Eye (tissue), 1 donor: Measurements from ENCODE around the gene ZNF106.

Source experiments
- DNase-seq: peaks from one replicate; pipeline ENCODE4 v3.0.0-alpha.2; 2015

Gene ZNF106

DNA sequence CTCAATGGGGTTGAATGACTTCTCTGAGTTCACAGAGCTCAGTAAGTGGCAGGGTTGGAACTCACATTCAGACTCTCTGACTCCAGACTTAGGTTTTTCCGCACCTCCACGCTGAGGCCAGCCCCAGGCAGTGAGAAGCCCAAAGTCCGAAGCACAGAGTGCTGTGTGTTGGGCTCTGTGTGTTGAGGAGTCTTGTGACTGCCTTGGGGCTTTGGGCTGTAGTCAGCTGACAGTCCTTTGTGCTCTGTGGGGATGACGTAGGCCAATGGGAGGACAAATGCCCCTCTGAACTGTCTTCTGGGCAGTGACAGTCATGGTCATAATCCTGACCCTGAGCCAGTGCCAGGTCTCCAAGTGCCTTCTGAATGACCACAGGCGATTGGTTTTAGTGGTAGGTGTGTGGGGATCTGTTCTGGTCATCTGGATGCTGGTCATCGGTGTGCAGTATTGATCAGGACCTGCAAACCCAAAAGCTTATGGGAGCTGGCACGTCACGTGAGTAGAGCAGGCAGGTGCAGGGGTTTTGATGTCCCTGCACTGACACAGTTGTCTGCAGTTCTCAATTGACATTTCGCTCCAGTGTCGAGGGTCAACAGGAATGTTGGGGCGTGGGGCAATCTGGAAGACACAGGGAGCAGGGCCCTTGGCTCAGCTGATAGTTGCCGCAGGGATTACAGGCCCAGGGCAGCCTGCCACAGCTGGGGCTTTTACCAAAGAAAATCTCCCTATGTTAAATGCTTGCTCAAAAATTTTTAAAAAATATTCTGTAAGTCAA lies 86.3 kb downstream of the ZNF106 start:
- peak; percentile 19 for DNase-seq

GRCh38 chr15:42403389-42403788 lies 87.6 kb downstream of the ZNF106 start:
- DNase-seq: no peak

- no peak for DNase-seq
These were observed 88.3 kb downstream of the ZNF106 start for GRCh38 chr15:42402455-42403205.

DNA sequence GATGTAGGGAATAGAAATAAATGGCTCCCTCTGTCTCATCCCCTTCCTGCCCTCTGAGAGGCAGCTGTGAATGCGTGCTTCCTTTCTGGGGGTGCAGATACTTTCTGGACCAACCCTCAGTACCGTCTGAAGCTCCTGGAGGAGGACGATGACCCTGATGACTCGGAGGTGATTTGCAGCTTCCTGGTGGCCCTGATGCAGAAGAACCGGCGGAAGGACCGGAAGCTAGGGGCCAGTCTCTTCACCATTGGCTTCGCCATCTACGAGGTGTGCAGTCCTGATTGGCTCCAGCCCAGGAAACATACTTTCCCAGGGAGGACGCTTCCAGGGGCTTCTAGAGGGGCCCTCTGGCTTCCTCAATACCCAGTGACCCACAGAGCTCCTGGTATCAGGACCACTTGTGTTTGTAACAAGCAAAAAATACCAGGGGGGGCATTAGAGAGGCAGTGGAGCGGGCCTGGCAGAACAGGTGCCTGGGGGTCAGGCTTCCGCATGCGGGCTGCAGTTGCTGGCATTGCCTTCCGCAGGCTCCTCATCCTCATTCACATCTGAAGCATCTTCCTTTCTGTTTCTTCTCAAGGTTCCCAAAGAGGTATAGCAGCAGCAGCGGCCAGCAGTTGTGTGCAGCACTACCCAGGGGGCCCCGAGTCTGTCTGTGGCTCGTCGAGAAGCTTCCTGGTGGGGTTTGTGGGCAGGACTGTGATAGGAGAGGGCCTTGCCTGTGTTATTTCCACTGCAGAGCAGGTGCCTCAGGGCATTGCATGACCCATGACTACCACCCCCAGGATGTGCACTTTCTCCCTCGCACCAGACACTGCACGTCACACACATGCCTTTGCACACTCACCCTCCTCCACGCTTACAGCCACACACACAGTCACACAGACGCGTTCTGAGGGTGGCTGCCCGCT lies 89.1 kb downstream of the ZNF106 start:
- no peak for DNase-seq

GRCh38 chr15:42395838-42396237 lies 95.1 kb downstream of the ZNF106 start:
- no peak for DNase-seq

DNA sequence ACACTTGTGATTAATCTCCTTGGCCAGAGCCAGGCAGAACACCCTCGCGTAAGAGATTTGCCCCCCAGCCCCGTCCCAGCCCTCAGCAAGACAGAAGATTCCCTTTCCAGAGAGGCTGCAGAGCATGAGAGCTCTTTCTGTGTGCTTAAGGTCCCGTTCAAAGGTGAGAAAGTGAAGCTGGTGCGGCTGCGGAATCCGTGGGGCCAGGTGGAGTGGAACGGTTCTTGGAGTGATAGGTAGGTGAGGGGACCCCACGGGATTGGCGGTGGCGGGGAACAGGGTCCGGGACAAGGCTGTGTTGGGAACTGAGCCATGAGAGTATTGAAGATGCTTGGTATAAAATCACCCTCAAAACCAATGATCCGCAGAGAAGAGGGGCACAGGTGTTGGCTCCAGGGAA lies 96.8 kb downstream of the ZNF106 start:
- DNase-seq: no peak

DNA sequence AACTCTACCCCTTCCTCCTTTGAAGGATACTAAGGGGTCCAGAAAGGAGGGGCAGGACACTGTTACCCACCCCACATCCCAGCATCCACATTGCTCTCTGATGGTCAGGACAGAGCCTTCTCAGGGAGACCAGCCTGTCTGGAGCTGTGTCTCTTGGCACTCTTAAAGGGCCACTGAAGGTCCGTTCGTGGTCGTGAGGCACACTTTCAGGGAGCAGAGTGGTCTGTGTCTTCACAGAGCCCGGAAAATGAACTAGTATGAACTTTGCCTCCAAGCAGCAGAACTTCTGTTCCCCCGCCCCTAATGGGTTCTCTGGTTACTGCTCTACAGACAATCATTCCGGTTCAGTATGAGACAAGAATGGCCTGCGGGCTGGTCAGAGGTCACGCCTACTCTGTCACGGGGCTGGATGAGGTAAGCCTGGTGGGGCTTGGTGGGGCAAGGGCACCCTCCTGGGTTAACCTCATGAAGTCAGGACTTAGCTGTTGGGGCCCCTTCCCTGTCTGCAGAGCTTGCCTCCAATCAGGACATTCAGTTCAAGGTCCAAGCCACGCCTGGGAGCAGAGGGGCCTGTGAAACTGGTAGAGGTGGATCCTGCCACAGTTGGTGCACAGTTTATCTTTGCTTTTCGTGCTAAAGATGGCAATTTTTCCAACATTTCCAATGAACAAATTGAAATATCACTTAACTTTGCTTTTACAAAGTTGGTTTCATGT lies 98.5 kb downstream of the ZNF106 start:
- no peak for DNase-seq

DNA sequence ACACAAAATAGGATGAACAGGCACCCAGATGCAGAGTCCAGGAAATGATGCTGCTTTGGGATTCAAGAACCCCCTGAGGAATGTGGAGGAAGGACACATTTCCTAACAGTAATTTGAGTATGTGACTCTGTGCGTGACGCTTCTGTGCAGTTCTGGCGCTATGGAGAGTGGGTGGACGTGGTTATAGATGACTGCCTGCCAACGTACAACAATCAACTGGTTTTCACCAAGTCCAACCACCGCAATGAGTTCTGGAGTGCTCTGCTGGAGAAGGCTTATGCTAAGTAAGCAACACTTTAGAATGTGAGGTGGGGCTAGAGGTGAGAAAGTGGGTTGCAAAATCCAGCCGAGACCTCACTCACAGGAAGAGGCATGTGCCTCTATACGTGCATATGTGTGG lies 103.3 kb downstream of the ZNF106 start:
- DNase-seq: no peak

GRCh38 chr15:42385980-42386700 lies 104.8 kb downstream of the ZNF106 start:
- DNase-seq: no peak

DNA sequence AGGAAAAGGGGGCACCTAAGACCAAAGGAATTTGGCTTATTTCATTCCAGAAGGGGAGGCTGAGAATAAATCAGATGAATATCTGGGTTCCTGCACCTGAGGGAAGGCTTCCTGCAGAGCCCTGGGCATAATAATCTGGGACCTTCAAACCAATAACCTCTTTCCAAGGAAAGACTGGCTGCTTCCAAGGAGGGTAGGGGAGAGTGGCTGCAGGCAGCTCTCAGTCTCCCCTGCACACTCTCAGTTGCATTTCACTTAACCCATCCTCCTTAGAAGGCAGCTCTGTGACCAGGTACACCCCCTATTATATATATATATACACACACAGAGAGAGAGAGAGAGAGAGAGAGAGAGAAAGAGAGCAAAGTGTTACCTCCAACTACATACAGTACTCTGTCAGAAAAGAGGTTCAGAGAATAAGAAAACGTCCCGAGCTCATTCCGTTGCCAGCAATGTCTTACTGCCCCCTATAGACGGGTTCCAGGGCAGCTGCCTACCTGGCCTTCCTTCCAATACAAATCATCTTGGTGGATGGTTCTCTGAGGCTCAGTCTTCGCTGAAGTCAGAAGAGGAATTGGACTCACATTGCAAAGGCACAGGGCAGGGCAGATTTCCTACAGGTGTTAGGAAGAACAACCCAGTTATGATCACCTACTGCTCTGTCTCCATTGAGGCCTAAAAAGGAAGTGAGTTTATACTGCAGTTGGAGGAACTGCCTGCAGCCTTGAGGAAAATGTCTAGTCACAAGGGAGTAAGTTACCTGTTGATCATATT lies 105.5 kb downstream of the ZNF106 start:
- peak; percentile 53 for DNase-seq

DNA sequence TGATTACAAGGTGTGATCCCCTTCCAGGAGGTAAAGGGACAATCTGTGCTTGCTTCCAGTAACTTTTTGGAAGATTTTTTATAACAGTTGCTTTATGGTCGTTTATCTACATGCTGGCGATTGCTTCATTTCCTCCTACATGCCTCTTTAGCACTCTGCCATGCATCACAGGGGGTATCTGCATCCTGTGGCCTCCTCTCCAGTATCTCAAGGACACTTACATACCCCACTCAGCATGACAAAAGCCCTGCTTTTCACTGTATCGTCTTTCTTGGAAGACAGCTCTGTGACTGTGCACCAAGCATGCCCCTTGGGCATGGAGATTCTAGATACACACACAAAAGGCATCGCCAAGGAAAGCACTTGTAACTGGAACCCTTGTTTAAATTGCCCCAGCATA lies 106.3 kb downstream of the ZNF106 start:
- DNase-seq: no peak

DNA sequence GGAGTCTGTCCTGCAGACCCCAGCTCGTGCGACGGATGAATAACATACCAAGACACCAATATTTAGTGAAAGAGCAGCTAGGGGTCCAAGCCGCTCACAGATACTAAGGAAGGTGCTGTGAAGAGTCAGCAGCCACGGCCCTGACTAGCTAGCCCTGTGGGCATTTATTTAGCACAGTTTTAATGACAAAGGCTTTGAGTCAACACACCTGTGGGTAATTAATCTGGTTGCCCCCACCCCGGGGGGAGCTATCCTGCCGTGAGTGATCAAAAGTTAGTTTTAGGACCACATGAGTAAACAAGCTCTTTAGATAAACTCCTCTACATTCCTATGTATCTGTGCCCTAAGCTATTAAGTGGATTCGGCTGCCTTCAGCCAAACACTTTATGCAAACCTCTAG lies 112.9 kb downstream of the ZNF106 start:
- DNase-seq: no peak

GRCh38 chr15:42375941-42376340 lies 115.0 kb downstream of the ZNF106 start:
- no peak for DNase-seq

- DNase-seq: no peak
These were observed 115.7 kb downstream of the ZNF106 start for GRCh38 chr15:42375252-42375651.

DNA sequence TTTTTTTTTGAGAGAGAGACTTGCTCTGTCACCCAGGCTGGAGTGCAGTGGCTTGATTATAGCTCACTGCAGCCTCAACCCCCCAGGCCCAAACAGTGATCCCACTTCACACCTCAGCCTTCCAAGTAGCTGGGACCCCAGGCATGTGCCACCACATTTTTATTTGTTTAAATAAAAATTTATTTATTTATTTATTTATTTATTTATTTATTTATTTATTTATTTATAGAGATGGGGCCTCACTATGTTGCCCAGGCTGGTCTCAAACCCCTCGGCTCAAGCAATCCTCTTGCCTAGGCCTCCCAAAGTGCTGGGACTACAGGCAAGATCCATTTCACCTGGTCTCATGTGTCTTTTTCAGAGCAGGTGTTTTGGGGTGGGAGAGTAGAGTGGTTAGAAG lies 116.1 kb downstream of the ZNF106 start:
- no peak for DNase-seq

GRCh38 chr15:42373936-42374335 lies 117.0 kb downstream of the ZNF106 start:
- no peak for DNase-seq

DNA sequence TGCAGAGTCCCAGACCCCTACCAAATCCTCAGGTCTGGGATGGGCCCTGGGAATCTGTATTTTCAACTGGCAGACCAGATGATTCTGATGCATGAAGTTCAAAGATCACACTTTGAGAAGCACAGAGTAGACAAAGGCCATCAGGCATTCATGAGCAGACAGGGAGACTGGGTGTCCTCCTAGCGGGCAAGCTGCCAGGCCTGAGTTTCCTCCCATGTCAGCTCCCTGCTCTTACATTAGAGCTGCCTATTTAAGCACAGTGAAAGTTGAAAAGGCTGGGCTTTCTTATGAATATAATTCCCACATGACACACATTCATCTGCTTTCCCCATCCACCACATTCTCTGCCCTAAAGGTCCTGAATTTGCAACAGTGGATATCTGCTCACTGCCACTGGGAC lies 117.7 kb downstream of the ZNF106 start:
- no peak for DNase-seq

- no peak for DNase-seq
These were observed 119.8 kb downstream of the ZNF106 start for GRCh38 chr15:42371096-42371495.

GRCh38 chr15:42368096-42368495 lies 122.8 kb downstream of the ZNF106 start:
- no peak for DNase-seq

DNA sequence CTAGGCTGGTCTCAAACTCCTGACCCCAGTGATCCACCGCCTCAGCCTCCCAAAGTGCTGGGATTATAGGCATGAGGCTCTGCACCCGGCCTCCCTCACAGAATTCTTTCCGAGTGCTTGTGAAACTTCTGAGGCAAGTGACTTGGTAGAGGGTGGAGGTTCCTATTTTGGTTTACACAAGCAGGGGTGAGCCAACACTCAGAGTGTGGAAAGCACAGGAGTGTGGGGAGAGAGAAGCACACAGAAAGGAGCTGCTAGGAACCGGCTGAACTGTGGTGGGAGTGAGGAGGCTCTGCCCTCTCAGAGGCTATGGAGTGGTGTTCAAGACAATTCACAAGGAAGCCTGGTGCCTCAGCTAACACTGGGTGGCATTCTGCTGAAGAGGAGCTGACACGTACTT lies 123.9 kb downstream of the ZNF106 start:
- no peak for DNase-seq

- DNase-seq: no peak
These were observed 124.9 kb downstream of the ZNF106 start for GRCh38 chr15:42365921-42366550.
